ENCODE data around the gene ZNF710. TPM values are rescaled to one million over a fixed set of nuclear protein-coding genes. Genes with fewer than 3 reads are reported as not detected.

Gene ZNF710
- total and polyA plus RNA-seq, 9 of the 15 experiments (the other 6 are each of a cell fraction or from before 2014, with no cell fraction given): 0.56 to 14.2 (median 5.2) TPM

DNA sequence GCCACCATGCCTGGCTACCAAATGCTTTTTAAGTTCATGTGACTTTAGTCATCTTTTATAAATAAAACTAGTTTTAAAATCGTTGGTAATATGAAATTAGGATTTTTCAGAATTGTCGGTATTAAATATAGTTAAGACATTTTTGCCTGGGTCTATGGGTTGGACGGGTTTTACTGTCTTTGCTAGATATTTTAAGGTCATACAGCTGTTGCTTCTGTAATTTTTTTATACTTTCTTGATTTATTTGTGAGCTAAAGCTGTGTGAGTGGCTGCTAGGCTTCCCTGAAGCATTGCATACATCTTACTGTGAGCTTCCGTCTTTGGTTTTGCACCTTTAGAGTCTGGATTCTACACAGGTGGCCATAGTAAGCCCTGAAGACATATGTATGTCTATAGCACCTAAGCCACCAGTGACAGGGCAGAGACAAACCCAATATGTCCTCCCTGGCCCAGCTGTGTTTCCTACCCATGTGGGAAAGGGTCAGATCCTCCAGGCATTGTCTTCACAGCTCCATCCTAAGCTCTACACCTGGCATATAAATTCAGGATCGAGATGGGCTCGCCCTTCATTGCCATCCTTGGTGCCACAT is 16.6 kb upstream of the ZNF710 start:
- no TSS peak for BruUV-seq (replicated peaks)
- intact Hi-C loops (cut with micrococcal nuclease): no loop called here
- 15% methylated on average over 6 of the region's 6 CpGs for WGBS (ENCODE audit: insufficient coverage, low coverage, missing lambda C conversion rate)
- DNase-seq (ENCODE audit: extremely low read depth in 1 of 4, low spot score in 3 of 4): no peak
- no peak for ATAC-seq
- Histone ChIP-seq H3K36me3 (ENCODE audit: control insufficient read depth, insufficient read depth, low read length) (no peaks in the 10 kb centered on the region), H3K27ac (ENCODE audit: extremely low read depth, low read depth, low read length) (no peak overlapping the region; the same call in 2 of the 3 replicates), H3K9me1 (ENCODE audit: control insufficient read depth, insufficient read depth, low read length) (no peaks in the 10 kb centered on the region), H3K4me1 (replicated peaks in 1 of 2; ENCODE audit: control insufficient read depth in 2 of 2, insufficient read depth in 2 of 2, low read length in 2 of 2) (no peaks in the 10 kb centered on the region; a peak in 1 of 5 replicates), H3K79me2 (ENCODE audit: control insufficient read depth, insufficient read depth, low read length) (no peaks in the 10 kb centered on the region), H2AFZ (ENCODE audit: low read depth, low read length) (no peak overlapping the region), H3K4me3 (no peak overlapping the region), H4K20me1 (replicated peaks; ENCODE audit: control insufficient read depth, insufficient read depth, low read length) (no peaks in the 10 kb centered on the region), H3K9me3 (replicated peaks; ENCODE audit: control insufficient read depth, insufficient read depth, low read depth, low read length) (peaks cover 3% of the 10 kb centered on the region), H3K9ac (ENCODE audit: insufficient read depth in 1 of 2, low read depth in 2 of 2, low read length in 2 of 2) (no peak overlapping the region), H3K27me3 (ENCODE audit: control insufficient read depth in 2 of 2, insufficient read depth in 2 of 2, low read length in 2 of 2) (peaks cover 2 to 6% of the 10 kb centered on the region in 2 experiments; a peak in 2 of 5 replicates), H3K4me2 (ENCODE audit: insufficient read depth, low read length) (no peak overlapping the region)
- in situ Hi-C loops (cut with MboI): no loop called here
- CTCF ChIA-PET (ENCODE audit: low intra/inter-chr PET ratio): no interaction called here
- FAIRE-seq: no peak
- POLR2A ChIA-PET: interaction anchor here (0.7 to 0.8 kb wide), 2 partner anchors 15 to 229 kb away, joined by 3 read pairs; no protein-coding TSS in a partner anchor
- TF ChIP-seq, protein P1, sequence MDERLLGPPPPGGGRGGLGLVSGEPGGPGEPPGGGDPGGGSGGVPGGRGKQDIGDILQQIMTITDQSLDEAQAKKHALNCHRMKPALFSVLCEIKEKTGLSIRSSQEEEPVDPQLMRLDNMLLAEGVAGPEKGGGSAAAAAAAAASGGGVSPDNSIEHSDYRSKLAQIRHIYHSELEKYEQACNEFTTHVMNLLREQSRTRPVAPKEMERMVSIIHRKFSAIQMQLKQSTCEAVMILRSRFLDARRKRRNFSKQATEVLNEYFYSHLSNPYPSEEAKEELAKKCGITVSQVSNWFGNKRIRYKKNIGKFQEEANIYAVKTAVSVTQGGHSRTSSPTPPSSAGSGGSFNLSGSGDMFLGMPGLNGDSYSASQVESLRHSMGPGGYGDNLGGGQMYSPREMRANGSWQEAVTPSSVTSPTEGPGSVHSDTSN (CRISPR knock-in tag; IDR thresholded peaks at IDR 0.05; ENCODE audit: low read depth): no peak
- TF ChIP-seq, protein P1 (tag; conservative IDR thresholded peaks at IDR 0.05; ENCODE audit: low read depth): no peak
- no peak for TF ChIP-seq HNRNPH1 (optimal IDR thresholded peaks at IDR 0.05; ENCODE audit: low read depth, low read length)

Data from K562 (cell line).